Upper lobe of left lung (tissue), 6 donors: ENCODE data around the gene DCST1. TPM values are rescaled to one million over a fixed set of nuclear protein-coding genes. Genes with fewer than 3 reads are reported as not detected.
A peak's percentile ranks its signal among the peaks of the same experiment; 100 is the strongest.

ENCODE experiments used
- ATAC-seq, 2 donors: fragments of 200-7000 bp; cut with Tn5 transposase; one replicate each; pipeline ENCODE4 v1.9.1; 2022; ENCODE audit warnings: mild to moderate bottlenecking in 2 of 2, moderate library complexity in 2 of 2; ENCODE audit not compliant: low FRiP score in 2 of 2
- DNase-seq, 2 donors: peaks; one replicate each; pipeline ENCODE4 v3.0.0-alpha.2; 2019 to 2020
- H3K27ac ChIP-seq, 4 donors: fragments of 200-600 bp; sonication (generic); one replicate each; pipeline ENCODE4 v1.5.1; 2016 to 2019
- H3K27me3 ChIP-seq, 4 donors: fragments of 200-600 bp; sonication (generic); one replicate each; pipeline ENCODE4 v1.5.1; 2017 to 2019
- H3K36me3 ChIP-seq, 4 donors: fragments of 200-600 bp; sonication (generic); one replicate each; pipeline ENCODE4 v1.5.1; 2016 to 2019
- H3K4me1 ChIP-seq, 4 donors: fragments of 200-600 bp; sonication (generic); one replicate each; pipeline ENCODE4 v1.5.1; 2018 to 2019
- H3K4me3 ChIP-seq, 4 donors: fragments of 200-600 bp; sonication (generic); one replicate each; pipeline ENCODE4 v1.5.1; 2017 to 2019; ENCODE audit warnings: mild to moderate bottlenecking in 2 of 4, moderate library complexity in 1 of 4
- H3K9me3 ChIP-seq, 4 donors: fragments of 200-600 bp; sonication (generic); one replicate each; pipeline ENCODE4 v1.5.1; 2018 to 2019
- EP300 ChIP-seq, 4 donors: sonication (generic); formaldehyde crosslinking; IDR thresholded peaks; one replicate each; pipeline ENCODE4 v1.5.1; 2017; ENCODE audit warnings: antibody characterized with exemption in 4 of 4, control low read depth in 2 of 4
- POLR2A ChIP-seq, 4 donors: fragments of 450-650 bp; IDR thresholded peaks; one replicate each; pipeline ENCODE4 v1.5.1; 2016 to 2017; ENCODE audit warnings: antibody characterized with exemption in 4 of 4, mild to moderate bottlenecking in 2 of 4
- POLR2AphosphoS5 ChIP-seq, 2 donors: sonication (generic); formaldehyde crosslinking; IDR thresholded peaks; one replicate each; pipeline ENCODE4 v1.5.1; 2017; ENCODE audit warnings: antibody characterized with exemption in 2 of 2
- WGBS, 2 donors: methylation state at CpG; one replicate each; pipeline ENCODE4 v1.1.5; 2017 to 2018; 5-methylcytosine and 5-hydroxymethylcytosine counted together
- total RNA-seq, 6 donors: library from RNA; depleted of rRNA in 4 of 6; stranded (reverse); fragments of >200 nt in 4 of 6; gene quantifications; one replicate each; pipeline versions ENCODE4 v1.1.0 to v1.2.1, GENCODE V29; 2016 to 2021
- TF ChIP-seq, protein P1 (sequence below), 6 experiments: fragments of 450-650 bp in 4 of 6; fragments of 200-600 bp in 2 of 6; sonication (generic) in 2 of 6; IDR thresholded peaks; one replicate each; pipeline ENCODE4 v1.5.1; 2016 to 2019; ENCODE audit warnings: antibody characterized with exemption in 6 of 6
- donor health status: DM: no; HTN: no; CAD: no; lungs with moderate emphysema.
- donor health status: DM: no; HTN: yes; CAD: no; lungs with severe emphysema.

The DCST1 gene
- total RNA-seq, 6 donors from 2014 or later, result 0.89 TPM; not detected in 5

GRCh38 chr1:155012776-155013602, 20.6 kb upstream of the DCST1 start:
- TF ChIP-seq EP300 (IDR thresholded peaks at IDR 0.05) (no peak), POLR2AphosphoS5 (IDR thresholded peaks at IDR 0.05) (no peak), POLR2A (IDR thresholded peaks at IDR 0.05) (no peak)
- TF ChIP-seq, protein P1, sequence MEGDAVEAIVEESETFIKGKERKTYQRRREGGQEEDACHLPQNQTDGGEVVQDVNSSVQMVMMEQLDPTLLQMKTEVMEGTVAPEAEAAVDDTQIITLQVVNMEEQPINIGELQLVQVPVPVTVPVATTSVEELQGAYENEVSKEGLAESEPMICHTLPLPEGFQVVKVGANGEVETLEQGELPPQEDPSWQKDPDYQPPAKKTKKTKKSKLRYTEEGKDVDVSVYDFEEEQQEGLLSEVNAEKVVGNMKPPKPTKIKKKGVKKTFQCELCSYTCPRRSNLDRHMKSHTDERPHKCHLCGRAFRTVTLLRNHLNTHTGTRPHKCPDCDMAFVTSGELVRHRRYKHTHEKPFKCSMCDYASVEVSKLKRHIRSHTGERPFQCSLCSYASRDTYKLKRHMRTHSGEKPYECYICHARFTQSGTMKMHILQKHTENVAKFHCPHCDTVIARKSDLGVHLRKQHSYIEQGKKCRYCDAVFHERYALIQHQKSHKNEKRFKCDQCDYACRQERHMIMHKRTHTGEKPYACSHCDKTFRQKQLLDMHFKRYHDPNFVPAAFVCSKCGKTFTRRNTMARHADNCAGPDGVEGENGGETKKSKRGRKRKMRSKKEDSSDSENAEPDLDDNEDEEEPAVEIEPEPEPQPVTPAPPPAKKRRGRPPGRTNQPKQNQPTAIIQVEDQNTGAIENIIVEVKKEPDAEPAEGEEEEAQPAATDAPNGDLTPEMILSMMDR (IDR thresholded peaks at IDR 0.05), result no peak
- H3K36me3 ChIP-seq, result peaks cover 4 to 37% (median 27%) of the 10 kb centered on the region in 4 donors
- H3K4me1 ChIP-seq, result peaks cover 60 to 85% (median 76%) of the 10 kb centered on the region in 4 donors
- DNase-seq, result no peak
- no peaks in the 10 kb centered on the region for H3K27me3 ChIP-seq
- H3K27ac ChIP-seq, result peak overlapping the region; percentile 30 to 100 (median 96)
- H3K4me3 ChIP-seq, result no peak overlapping the region
- ATAC-seq, result no peak
- H3K9me3 ChIP-seq, result no peaks in the 10 kb centered on the region
- WGBS, 2 donors, result 72 to 81% methylated on average over 2 to 3 of the region's 3 CpGs

DNA sequence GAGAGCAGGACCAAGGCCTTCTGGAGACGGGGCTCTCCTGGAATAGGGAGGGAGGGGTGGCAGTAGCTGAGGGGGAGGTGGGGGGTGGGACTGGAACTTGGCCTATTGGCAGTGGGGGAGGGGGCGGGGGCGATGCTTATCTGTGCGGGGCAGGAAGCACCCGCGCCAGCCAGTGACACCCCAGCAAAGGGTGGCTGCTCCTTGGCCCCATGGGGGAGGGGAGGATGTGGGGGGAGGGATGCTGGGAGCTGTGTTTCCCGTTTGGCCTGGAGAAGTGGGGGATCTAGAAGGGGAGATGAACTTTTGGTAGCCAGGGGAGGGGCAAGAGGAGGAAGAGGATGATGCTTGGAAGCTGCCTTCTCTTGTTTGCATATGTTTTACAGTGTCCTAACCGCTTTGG, 20.0 kb upstream of the DCST1 start:
- 21 to 39% methylated on average over 6 to 7 of the region's 8 CpGs for WGBS, 2 donors
- peaks cover 61 to 85% (median 77%) of the 10 kb centered on the region in 4 donors for H3K4me1 ChIP-seq
- no peak for DNase-seq
- H3K27ac ChIP-seq, result peak overlapping the region in 3 of 4 donors; percentile 96 to 100 (median 96)
- no peak for ATAC-seq
- H3K4me3 ChIP-seq, result no peak overlapping the region
- no peaks in the 10 kb centered on the region for H3K27me3 ChIP-seq
- TF ChIP-seq POLR2A (IDR thresholded peaks at IDR 0.05) (no peak), POLR2AphosphoS5 (IDR thresholded peaks at IDR 0.05) (no peak), EP300 (IDR thresholded peaks at IDR 0.05) (no peak)
- TF ChIP-seq, protein P1 (IDR thresholded peaks at IDR 0.05), result no peak
- no peaks in the 10 kb centered on the region for H3K9me3 ChIP-seq
- H3K36me3 ChIP-seq, result peaks cover 4 to 37% (median 27%) of the 10 kb centered on the region in 4 donors

GRCh38 chr1:155014709-155015508, 18.7 kb upstream of the DCST1 start:
- TF ChIP-seq EP300 (IDR thresholded peaks at IDR 0.05) (no peak), POLR2AphosphoS5 (IDR thresholded peaks at IDR 0.05) (no peak)
- TF ChIP-seq, protein P1 (IDR thresholded peaks at IDR 0.05), result no peak
- Histone ChIP-seq H3K4me3 (no peak overlapping the region), H3K27me3 (no peaks in the 10 kb centered on the region), H3K9me3 (no peaks in the 10 kb centered on the region), H3K27ac (peak overlapping the region in 2 of 4 donors; percentile 8 to 96), H3K4me1 (peaks cover 67 to 76% (median 71%) of the 10 kb centered on the region in 4 donors), H3K36me3 (peaks cover 4 to 37% (median 27%) of the 10 kb centered on the region in 4 donors)
- DNase-seq (peak in 1 of 2 donors; percentile 79), ATAC-seq (no peak)
- 88 to 94% methylated on average over 9 to 30 of the region's 31 CpGs for WGBS, 2 donors

GRCh38 chr1:155015527-155016230, 17.9 kb upstream of the DCST1 start:
- no peak for DNase-seq
- peaks cover 61 to 68% (median 64%) of the 10 kb centered on the region in 4 donors for H3K4me1 ChIP-seq
- H3K27ac ChIP-seq, result peak overlapping the region in 3 of 4 donors; percentile 85 to 88 (median 85)

More at GRCh38 chr1:155015527-155016230, 17.9 kb upstream of the DCST1 start:
- no peak for TF ChIP-seq POLR2AphosphoS5 (IDR thresholded peaks at IDR 0.05)
- no peak for TF ChIP-seq POLR2A (IDR thresholded peaks at IDR 0.05)
- TF ChIP-seq EP300 (IDR thresholded peaks at IDR 0.05), result no peak
- TF ChIP-seq, protein P1 (IDR thresholded peaks at IDR 0.05), result no peak
- H3K36me3 ChIP-seq, result peaks cover 4 to 35% (median 26%) of the 10 kb centered on the region in 4 donors
- ATAC-seq, result no peak
- no peaks in the 10 kb centered on the region for H3K9me3 ChIP-seq
- no peaks in the 10 kb centered on the region for H3K27me3 ChIP-seq
- H3K4me3 ChIP-seq, result no peak overlapping the region
- 85 to 92% methylated on average over 11 to 15 of the region's 16 CpGs for WGBS, 2 donors
